HG03558 (cell line): ENCODE data around the gene HNF4A.
"Not testable (repeated sequence)": the region's sequence is repeated elsewhere in the genome, so short reads cannot be mapped to it uniquely, and the experiment has no call there.

Experiments
- ATAC-seq: cut with Tn5 transposase; IDR thresholded peaks from one replicate; pipeline ENCODE4 v1.9.1; 2021; ENCODE audit warnings: moderate number of reproducible peaks; ENCODE audit not compliant: unreplicated experiment; ENCODE audit errors: extremely low read depth

Gene HNF4A

GRCh38 chr20:44461142-44461802 lies 105.8 kb downstream of the HNF4A start:
- no peak for ATAC-seq

- no peak for ATAC-seq
Measured at GRCh38 chr20:44461803-44462174, 106.3 kb downstream of the HNF4A start.

- ATAC-seq = no peak
Measured at GRCh38 chr20:44463466-44463865, 108.0 kb downstream of the HNF4A start.

GRCh38 chr20:44464514-44464913 lies 109.0 kb downstream of the HNF4A start:
- no peak for ATAC-seq

GRCh38 chr20:44465001-44465560 lies 109.6 kb downstream of the HNF4A start:
- ATAC-seq = no peak

- no peak for ATAC-seq
Measured at GRCh38 chr20:44467289-44467883, 111.9 kb downstream of the HNF4A start.

- no peak for ATAC-seq
Measured at GRCh38 chr20:44468044-44468782, 112.7 kb downstream of the HNF4A start.

- no peak for ATAC-seq
Measured at GRCh38 chr20:44470327-44470726, 114.8 kb downstream of the HNF4A start.

GRCh38 chr20:44471481-44471882 lies 116.0 kb downstream of the HNF4A start:
- no peak for ATAC-seq

GRCh38 chr20:44472283-44472682 lies 116.8 kb downstream of the HNF4A start:
- ATAC-seq = not testable (repeated sequence)

GRCh38 chr20:44475372-44475693 lies 119.8 kb downstream of the HNF4A start:
- no peak for ATAC-seq

- ATAC-seq = peak; percentile 83
Measured at GRCh38 chr20:44475694-44476560, 120.4 kb downstream of the HNF4A start, which contains the start of gene TTPAL. Gene TTPAL, plus strand, starts transcription at chr20:44475874. Its CDS starts 4,126 bp downstream, at chr20:44480000.

GRCh38 chr20:44477151-44477550 lies 121.7 kb downstream of the HNF4A start:
- ATAC-seq = no peak

GRCh38 chr20:44478206-44478605 lies 122.7 kb downstream of the HNF4A start:
- ATAC-seq = no peak

GRCh38 chr20:44479643-44480042 lies 124.1 kb downstream of the HNF4A start:
- ATAC-seq = no peak

GRCh38 chr20:44480097-44480496 lies 124.6 kb downstream of the HNF4A start:
- no peak for ATAC-seq

GRCh38 chr20:44481719-44482416 lies 126.4 kb downstream of the HNF4A start:
- ATAC-seq = no peak

- ATAC-seq = no peak
Measured at GRCh38 chr20:44483112-44483511, 127.6 kb downstream of the HNF4A start.
